Ascending aorta (tissue), 2 donors: ENCODE results near the gene UCHL1. TPM values are rescaled to one million over a fixed set of nuclear protein-coding genes. Genes with fewer than 3 reads are reported as not detected.

Source experiments
- DNase-seq, 2 donors: peaks; one replicate each; pipeline ENCODE4 v3.0.0-alpha.2; 2019; ENCODE audit warnings: low spot score in 2 of 2
- H3K27ac ChIP-seq, 2 donors: fragments of 200-600 bp; sonication (generic); one replicate each; pipeline ENCODE4 v1.5.1; 2016 to 2017; ENCODE audit warnings: mild to moderate bottlenecking in 1 of 2
- H3K27me3 ChIP-seq: fragments of 200-600 bp; sonication (generic); one replicate; pipeline ENCODE4 v1.5.1; 2017
- H3K36me3 ChIP-seq, 2 donors: fragments of 200-600 bp; sonication (generic); one replicate each; pipeline ENCODE4 v1.5.1; 2016
- H3K4me1 ChIP-seq, 2 donors: fragments of 200-600 bp; sonication (generic); one replicate each; pipeline ENCODE4 v1.5.1; 2016 to 2017; ENCODE audit warnings: mild to moderate bottlenecking in 1 of 2
- H3K4me3 ChIP-seq, 2 donors: fragments of 200-600 bp; sonication (generic); one replicate each; pipeline ENCODE4 v1.5.1; 2016 to 2017; ENCODE audit warnings: mild to moderate bottlenecking in 1 of 2
- H3K9me3 ChIP-seq, 2 donors: fragments of 200-600 bp; sonication (generic); one replicate each; pipeline ENCODE4 v1.5.1; 2016
- CTCF ChIP-seq, 3 experiments: fragments of 200-600 bp in 2 of 3; fragments of 450-650 bp in 1 of 3; sonication (generic) in 2 of 3; IDR thresholded peaks; one replicate each; pipeline ENCODE4 v1.5.1; 2016 to 2019; ENCODE audit warnings: antibody characterized with exemption in 3 of 3, mild to moderate bottlenecking in 1 of 3, moderate library complexity in 1 of 3
- intact Hi-C: fragments of 100-400 bp; cut with DNase I; formaldehyde crosslinking; loops from one replicate; pipeline ENCODE4 v1.15.1; 2023
- total RNA-seq: library from RNA; depleted of rRNA; stranded (reverse); fragments of >200 nt; gene quantifications from one replicate; pipeline ENCODE4 v1.1.0, GENCODE V29; 2016

Gene UCHL1
- total RNA-seq, 1 donor from 2014 or later = 119 TPM

DNA sequence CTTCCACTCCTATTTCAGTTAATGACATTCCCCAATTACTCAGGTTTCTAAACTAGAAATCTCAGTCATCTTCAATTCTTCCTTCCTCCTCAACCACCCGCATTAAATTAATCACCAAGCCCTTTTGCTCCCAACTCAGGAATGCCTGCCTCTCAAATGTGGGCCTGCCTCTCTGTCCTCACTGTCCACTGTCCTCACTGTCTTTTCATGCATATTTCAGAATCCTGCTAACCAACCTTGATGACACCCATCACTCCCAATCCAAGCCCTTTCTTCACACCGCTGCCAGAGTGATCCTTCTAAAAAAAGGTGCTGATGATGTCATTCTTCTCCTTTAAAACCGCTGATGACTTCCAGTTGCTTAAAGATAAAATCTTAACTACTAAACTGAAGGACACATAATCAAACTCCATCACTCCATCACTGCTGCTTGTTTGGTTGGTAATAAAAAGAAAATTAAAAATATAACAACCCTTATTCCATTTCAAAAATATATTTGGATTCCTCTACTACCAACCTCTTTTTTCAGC, 37.2 kb upstream of the UCHL1 start:
- Histone ChIP-seq H3K36me3 (no peaks in the 10 kb centered on the region), H3K4me3 (no peak overlapping the region), H3K27ac (no peak overlapping the region), H3K4me1 (peaks cover 7 to 8% of the 10 kb centered on the region in 2 donors), H3K27me3 (no peaks in the 10 kb centered on the region), H3K9me3 (no peaks in the 10 kb centered on the region)
- TF ChIP-seq CTCF (IDR thresholded peaks at IDR 0.05) = no peak
- DNase-seq = no peak
- intact Hi-C loops = loop anchor here (10.0 kb wide), 1 partner anchor 485 kb away; no protein-coding TSS in a partner anchor

- TF ChIP-seq CTCF (IDR thresholded peaks at IDR 0.05) = no peak
- H3K9me3 ChIP-seq = no peaks in the 10 kb centered on the region
- intact Hi-C loops = no loop called here
- H3K4me1 ChIP-seq = peaks cover 0 to 4% of the 10 kb centered on the region in 2 donors
- H3K4me3 ChIP-seq = no peak overlapping the region
- no peaks in the 10 kb centered on the region for H3K27me3 ChIP-seq
- H3K36me3 ChIP-seq = no peaks in the 10 kb centered on the region
- no peak for DNase-seq
- no peak overlapping the region for H3K27ac ChIP-seq
Observed at GRCh38 chr4:41221850-41222645, 34.7 kb upstream of the UCHL1 start.

GRCh38 chr4:41227902-41228301, 28.8 kb upstream of the UCHL1 start:
- Histone ChIP-seq H3K4me3 (no peak overlapping the region), H3K27ac (no peak overlapping the region), H3K27me3 (no peaks in the 10 kb centered on the region), H3K36me3 (no peaks in the 10 kb centered on the region), H3K9me3 (no peaks in the 10 kb centered on the region), H3K4me1 (no peaks in the 10 kb centered on the region)
- TF ChIP-seq CTCF (IDR thresholded peaks at IDR 0.05) = no peak
- intact Hi-C loops = no loop called here
- DNase-seq = no peak

- intact Hi-C loops = no loop called here
- H3K4me1 ChIP-seq = no peaks in the 10 kb centered on the region
- H3K27me3 ChIP-seq = no peaks in the 10 kb centered on the region
- H3K27ac ChIP-seq = no peak overlapping the region
- no peaks in the 10 kb centered on the region for H3K9me3 ChIP-seq
- no peak for TF ChIP-seq CTCF (IDR thresholded peaks at IDR 0.05)
- H3K36me3 ChIP-seq = no peaks in the 10 kb centered on the region
- no peak overlapping the region for H3K4me3 ChIP-seq
- DNase-seq = no peak
Observed at GRCh38 chr4:41232406-41232805, 24.3 kb upstream of the UCHL1 start.

DNA sequence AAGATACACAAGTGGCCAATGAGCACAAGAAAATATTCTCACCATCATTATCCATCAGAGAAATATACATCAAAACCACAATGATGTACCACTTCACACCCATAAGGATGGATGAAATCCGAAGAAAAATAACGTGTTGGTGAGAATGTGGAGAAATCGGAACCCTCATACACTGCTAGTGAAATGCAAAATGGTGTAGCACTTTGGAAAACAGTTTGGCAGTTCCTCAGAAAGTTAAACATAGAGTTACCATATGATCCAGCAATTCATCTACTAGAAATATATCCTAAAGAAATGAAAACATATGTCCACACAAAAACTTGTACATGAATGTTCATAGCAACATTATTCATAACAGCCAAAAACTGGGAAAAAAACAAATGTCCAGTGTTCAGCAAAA, 23.9 kb upstream of the UCHL1 start:
- intact Hi-C loops = no loop called here
- Histone ChIP-seq H3K27me3 (no peaks in the 10 kb centered on the region), H3K36me3 (no peaks in the 10 kb centered on the region), H3K9me3 (no peaks in the 10 kb centered on the region), H3K4me3 (no peak overlapping the region), H3K27ac (no peak overlapping the region), H3K4me1 (no peaks in the 10 kb centered on the region)
- TF ChIP-seq CTCF (IDR thresholded peaks at IDR 0.05) = no peak
- DNase-seq = no peak
